Nucleus accumbens (tissue), 56 donors: ENCODE data around the gene LDLRAP1.

ENCODE experiments used
- DNase-seq, 56 donors: peaks; one replicate each; lab custom pipeline; 2025; lab: John Stamatoyannopoulos, UW

The LDLRAP1 gene

GRCh38 chr1:25523542-25523941 is 19.9 kb upstream of the LDLRAP1 start:
- DNase-seq = no peak

GRCh38 chr1:25524568-25525360 is 18.6 kb upstream of the LDLRAP1 start:
- peak in 1 of 56 donors; percentile 8 for DNase-seq

- no peak for DNase-seq
These were observed 18.1 kb upstream of the LDLRAP1 start for GRCh38 chr1:25525361-25525688.

GRCh38 chr1:25526753-25527152 is 16.7 kb upstream of the LDLRAP1 start:
- DNase-seq = no peak

- DNase-seq = no peak
These were observed 16.1 kb upstream of the LDLRAP1 start for GRCh38 chr1:25527226-25527846.

DNA sequence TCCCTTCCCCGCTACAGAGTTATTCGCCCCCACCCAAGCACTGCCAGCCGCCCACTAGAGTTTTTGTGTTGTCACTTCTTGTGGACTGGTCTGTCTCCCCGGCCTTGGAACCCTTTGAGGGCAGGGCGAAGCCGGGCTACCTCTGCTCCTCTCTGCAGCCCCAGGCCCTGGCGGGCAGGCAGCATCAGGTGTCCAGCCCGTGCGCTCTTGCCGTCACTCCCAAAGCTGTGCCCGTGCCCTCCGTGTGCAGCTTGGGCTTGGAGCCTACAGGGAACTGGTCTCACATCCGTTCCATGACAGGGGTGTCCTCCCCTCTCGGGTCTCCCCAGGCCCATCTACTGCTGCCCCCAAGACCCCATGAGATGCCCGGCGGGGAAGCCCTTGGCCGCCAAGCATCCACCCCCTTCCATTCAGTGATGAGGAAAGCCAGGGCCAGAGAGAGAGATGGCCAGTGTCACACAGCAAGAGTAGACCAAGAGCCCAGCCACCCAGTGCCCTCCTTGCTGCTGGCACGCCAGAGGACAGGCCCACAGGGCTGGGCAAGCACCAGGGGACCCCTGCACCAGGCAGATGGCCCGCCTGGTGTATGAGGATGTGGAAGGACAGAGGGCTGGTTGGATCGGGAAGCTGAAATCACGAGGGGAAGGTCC is 15.3 kb upstream of the LDLRAP1 start:
- DNase-seq = no peak

DNA sequence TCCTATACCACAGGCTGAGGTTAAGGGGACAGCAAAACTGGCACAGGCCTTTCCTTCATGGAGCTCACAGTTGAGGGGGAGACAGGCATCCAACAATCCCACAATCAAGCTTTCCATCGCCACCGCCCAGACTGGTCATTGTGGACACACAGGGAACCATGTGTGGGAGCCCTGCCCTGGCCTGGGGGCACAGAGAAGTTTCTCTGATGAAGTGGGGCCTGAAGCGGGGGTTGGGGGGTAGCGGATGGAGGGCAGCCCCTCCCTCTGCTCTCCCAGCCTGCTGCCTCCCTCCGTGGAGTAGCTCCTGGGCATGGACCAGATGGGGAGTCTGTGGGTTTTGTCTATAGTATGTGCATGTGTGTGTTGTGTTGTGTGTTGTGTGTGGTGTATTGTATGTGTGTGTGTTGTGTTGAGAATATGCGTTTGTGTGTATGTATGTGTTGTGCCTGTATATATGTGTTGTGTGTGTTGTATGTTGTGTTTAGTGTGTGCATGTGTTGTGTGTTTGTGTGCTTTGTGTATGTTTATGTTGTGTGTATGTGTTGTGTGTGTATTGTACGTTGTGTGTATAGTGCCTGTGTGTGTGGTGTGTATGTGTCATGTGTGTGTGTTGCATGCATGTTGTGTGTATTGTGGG is 14.4 kb upstream of the LDLRAP1 start:
- no peak for DNase-seq

DNA sequence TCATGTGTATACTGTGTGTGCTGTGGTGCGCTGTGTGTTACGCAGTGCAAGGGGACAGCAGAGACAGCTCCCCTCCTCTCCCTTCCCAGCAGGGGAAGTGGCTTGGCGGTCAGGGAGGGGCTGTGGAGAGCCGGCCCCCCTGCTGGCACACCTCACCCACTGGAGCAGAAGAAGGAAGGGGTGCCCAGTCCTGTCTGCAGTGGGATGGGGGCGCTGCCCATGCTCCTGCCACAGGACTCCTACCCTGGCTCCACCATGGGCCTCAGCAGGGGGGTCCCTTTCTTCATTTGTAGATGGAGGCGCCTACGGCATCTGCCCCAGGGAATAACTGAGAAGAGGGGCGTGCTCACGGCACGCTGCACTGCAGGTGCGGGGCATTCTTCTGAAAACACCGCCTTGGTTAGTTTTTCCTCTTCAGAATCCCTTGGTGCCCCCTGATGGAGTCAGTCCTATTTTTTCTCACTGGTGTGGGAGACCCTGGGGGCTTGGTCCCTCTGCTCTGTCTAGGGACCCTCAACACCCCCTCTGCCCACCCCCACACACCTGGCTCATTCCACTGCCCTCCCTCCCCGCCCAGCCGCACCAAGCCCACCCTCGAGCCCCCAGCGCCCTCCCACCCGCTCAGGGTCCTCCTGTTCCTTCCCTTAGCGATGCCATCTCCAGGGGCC is 13.8 kb upstream of the LDLRAP1 start:
- no peak for DNase-seq

GRCh38 chr1:25530186-25531081 is 13.0 kb upstream of the LDLRAP1 start:
- DNase-seq = no peak

DNA sequence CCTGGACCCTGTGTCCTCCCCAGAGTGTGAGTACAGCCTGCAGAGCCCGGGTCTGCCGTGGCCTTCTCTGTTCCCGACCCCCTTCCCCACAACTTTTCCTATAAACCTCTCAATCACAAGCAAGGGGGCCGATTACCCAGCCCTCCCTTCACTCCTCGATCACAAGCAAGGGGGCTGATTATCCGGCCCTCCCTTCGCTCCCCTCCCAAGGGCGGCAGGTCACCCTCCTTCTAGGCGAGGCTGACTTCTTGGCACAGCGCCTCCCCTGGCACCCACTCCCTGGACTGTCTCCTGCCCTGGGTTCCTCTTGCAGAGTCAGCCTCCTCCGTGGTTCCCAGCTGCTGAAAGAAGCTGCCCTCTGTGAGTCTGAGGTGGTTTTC is 12.3 kb upstream of the LDLRAP1 start:
- no peak for DNase-seq

DNA sequence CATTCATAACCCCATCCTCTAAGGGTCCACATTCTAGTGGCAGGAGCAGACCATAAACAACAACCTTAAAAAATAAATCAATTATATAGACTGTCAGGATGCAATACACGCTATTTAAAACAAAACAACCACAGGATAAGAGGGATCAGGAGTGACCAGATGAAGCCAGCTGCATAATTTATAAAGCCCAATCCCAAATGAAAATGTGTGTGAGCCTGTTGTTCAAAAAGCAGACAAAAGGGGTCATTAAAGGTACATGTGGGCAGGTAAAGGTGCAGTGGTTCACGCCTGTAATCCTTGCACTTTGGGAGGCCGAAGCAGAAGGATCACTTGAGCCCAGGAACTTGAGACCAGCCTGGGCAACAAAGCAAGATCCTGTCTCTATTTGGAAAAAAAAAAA is 10.4 kb upstream of the LDLRAP1 start:
- no peak for DNase-seq

DNA sequence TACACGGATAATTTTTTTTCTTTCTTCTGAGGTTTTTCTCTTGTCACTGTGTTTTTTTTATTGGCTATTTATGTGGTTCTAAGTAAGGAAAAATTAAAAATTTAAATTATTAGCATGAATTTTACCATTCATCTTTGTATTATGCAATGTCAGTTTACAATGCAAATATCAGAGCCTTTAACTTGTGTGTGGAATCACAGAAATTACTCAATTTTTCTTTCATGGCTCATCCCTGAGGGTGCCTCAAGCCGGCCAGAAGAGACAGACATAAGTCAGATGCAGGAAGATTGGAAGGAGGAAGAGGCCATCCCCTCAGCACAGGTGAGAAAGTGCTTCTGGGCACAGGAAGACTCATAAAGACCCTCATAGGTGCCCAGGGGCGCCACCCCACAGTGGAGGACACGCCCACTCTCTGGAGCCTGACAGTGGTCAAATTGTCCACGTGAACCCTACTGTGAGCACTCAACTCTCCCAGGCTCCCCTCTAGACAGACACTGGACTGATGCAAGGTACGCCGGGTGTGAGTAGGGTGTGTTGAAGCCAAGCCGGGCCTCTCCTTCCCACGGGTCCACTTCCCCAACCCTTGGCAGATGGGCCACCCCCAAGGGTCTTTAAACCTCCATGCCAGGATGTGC is 9.5 kb upstream of the LDLRAP1 start:
- no peak for DNase-seq

DNA sequence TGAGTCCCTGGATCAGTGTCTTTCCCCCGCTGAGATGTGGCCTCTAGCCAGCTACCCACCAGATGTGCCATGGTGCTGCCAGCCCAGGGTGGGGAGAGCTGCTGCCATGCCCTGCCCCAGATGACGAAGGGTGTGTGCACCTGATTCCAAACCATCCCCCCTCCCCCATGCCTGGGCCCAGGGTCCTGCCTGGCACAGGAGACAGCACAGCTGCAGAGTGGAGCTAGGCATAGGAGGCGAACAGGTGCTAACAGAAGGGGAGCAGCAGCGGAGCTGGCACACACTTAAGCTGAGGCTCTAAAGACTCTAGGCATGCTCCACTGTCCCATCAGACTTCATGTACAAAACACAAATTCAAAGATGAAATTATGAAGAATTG is 9.0 kb upstream of the LDLRAP1 start:
- DNase-seq = no peak

- no peak for DNase-seq
These were observed 7.3 kb upstream of the LDLRAP1 start for GRCh38 chr1:25536124-25536523.

- DNase-seq = no peak
These were observed 6.1 kb upstream of the LDLRAP1 start for GRCh38 chr1:25537153-25537831.

GRCh38 chr1:25538191-25538767 is 5.1 kb upstream of the LDLRAP1 start:
- no peak for DNase-seq

DNA sequence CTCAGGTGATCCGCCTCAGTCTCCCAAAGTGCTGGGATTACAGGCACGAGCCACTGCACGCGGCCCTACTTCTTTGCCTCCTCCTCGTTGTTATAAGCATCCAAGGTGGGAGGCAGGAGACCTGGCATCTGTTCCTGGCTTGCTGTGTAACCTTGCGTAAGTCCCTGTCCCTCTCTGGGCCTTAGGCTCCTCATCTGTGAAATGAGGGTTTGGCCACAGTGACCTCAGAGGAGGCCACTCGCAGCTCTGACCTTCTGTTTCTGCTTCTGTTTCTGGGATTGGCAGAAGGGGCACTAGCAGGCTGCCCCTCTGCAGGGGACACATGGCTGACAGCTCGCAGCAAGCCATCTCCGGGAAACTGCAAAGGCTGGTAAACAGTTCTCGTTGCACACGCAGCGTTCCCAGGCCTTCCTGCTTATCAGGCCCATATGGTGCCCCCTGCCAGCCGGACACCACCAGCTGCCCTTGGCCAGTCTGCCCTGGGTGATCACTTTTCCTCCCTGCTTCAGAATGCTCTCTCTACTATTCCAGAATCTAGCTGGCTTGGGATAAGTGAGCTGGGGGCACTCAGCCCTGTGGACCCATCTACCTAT is 2.6 kb upstream of the LDLRAP1 start:
- no peak for DNase-seq

DNA sequence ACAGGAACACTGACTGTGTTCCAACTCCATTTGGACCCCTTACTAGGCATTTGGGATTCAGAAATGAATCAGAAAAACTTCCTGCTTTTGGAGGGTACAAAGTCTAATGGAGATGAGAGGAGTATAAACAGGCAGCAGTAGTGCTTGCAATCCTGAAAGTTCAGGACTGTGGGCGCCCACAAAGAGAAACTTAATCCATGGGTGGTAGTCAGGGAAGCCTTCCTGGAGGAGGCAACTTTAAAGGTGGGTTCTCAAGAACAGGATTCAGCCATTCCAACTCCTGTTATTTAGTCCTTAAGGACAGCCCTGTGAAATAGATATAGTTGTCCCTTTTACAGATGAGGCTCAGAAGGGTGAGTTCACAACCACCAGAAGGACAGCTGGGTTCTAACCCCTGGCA is 2.0 kb upstream of the LDLRAP1 start:
- DNase-seq = no peak
